ENCODE data around the gene NCOA3. TPM values are rescaled to one million over a fixed set of nuclear protein-coding genes. Genes with fewer than 3 reads are reported as not detected.
"Not testable (repeated sequence)": the region's sequence is repeated elsewhere in the genome, so short reads cannot be mapped to it uniquely, and the experiment has no call there.

The NCOA3 gene
- total RNA-seq, 1 donor from 2014 or later, result 26.8 TPM

GRCh38 chr20:47468290-47469050 is 33.2 kb upstream of the NCOA3 start:
- no peak for DNase-seq (ENCODE audit: low read depth in 2 of 2)

GRCh38 chr20:47475419-47476044 is 26.2 kb upstream of the NCOA3 start:
- DNase-seq (ENCODE audit: low read depth in 2 of 2), result no peak

GRCh38 chr20:47476452-47476851 is 25.2 kb upstream of the NCOA3 start:
- no peak for DNase-seq (ENCODE audit: low read depth in 2 of 2)

GRCh38 chr20:47479093-47479492 is 22.6 kb upstream of the NCOA3 start:
- DNase-seq (ENCODE audit: low read depth in 2 of 2), result no peak

- DNase-seq (ENCODE audit: low read depth in 2 of 2), result no peak
Observed at GRCh38 chr20:47479506-47479905, 22.2 kb upstream of the NCOA3 start.

- DNase-seq (ENCODE audit: low read depth in 2 of 2), result no peak
Observed at GRCh38 chr20:47480239-47480638, 21.4 kb upstream of the NCOA3 start.

- no peak for DNase-seq (ENCODE audit: low read depth in 2 of 2)
Observed at GRCh38 chr20:47480705-47481104, 21.0 kb upstream of the NCOA3 start.

- no peak for DNase-seq (ENCODE audit: low read depth in 2 of 2)
Observed at GRCh38 chr20:47481330-47482216, 20.1 kb upstream of the NCOA3 start.

- DNase-seq (ENCODE audit: low read depth in 2 of 2), result no peak
Observed at GRCh38 chr20:47482705-47483104, 19.0 kb upstream of the NCOA3 start.

GRCh38 chr20:47484303-47484702 is 17.4 kb upstream of the NCOA3 start:
- no peak for DNase-seq (ENCODE audit: low read depth in 2 of 2)

GRCh38 chr20:47487175-47487917 is 14.3 kb upstream of the NCOA3 start:
- peak; percentile 15 to 65 for DNase-seq (ENCODE audit: low read depth in 2 of 2)

GRCh38 chr20:47489448-47489872 is 12.2 kb upstream of the NCOA3 start:
- peak in 1 of 2 donors; percentile 6 for DNase-seq (ENCODE audit: low read depth in 2 of 2)

GRCh38 chr20:47490795-47491194 is 10.9 kb upstream of the NCOA3 start:
- DNase-seq (ENCODE audit: low read depth in 2 of 2), result no peak

- DNase-seq (ENCODE audit: low read depth in 2 of 2), result no peak
Observed at GRCh38 chr20:47492284-47492683, 9.4 kb upstream of the NCOA3 start.

- DNase-seq (ENCODE audit: low read depth in 2 of 2), result peak; percentile 36 to 90
Observed at GRCh38 chr20:47493175-47493962, 8.3 kb upstream of the NCOA3 start.

- no peak for DNase-seq (ENCODE audit: low read depth in 2 of 2)
Observed at GRCh38 chr20:47493963-47494293, 7.8 kb upstream of the NCOA3 start.

- DNase-seq (ENCODE audit: low read depth in 2 of 2), result not testable (repeated sequence)
Observed at GRCh38 chr20:47494606-47495005, 7.1 kb upstream of the NCOA3 start.

GRCh38 chr20:47496118-47496517 is 5.6 kb upstream of the NCOA3 start:
- DNase-seq (ENCODE audit: low read depth in 2 of 2), result no peak

- no peak for DNase-seq (ENCODE audit: low read depth in 2 of 2)
Observed at GRCh38 chr20:47498606-47499005, 3.1 kb upstream of the NCOA3 start.

GRCh38 chr20:47499053-47499452 is 2.6 kb upstream of the NCOA3 start:
- DNase-seq (ENCODE audit: low read depth in 2 of 2), result no peak

GRCh38 chr20:47500082-47500481 is 1.6 kb upstream of the NCOA3 start:
- not testable (repeated sequence) for DNase-seq (ENCODE audit: low read depth in 2 of 2)
